Esophagus squamous epithelium (tissue), 4 donors: ENCODE data around the gene ATP8A2.

Source experiments
- CTCF ChIP-seq, 6 experiments: fragments of 450-650 bp in 4 of 6; fragments of 200-600 bp in 2 of 6; sonication (generic) in 2 of 6; IDR thresholded peaks; one replicate each; pipeline ENCODE4 v1.5.1; 2016 to 2019; ENCODE audit warnings: antibody characterized with exemption in 6 of 6, mild to moderate bottlenecking in 4 of 6, moderate library complexity in 4 of 6
- POLR2A ChIP-seq, 4 donors: fragments of 450-650 bp; IDR thresholded peaks; one replicate each; pipeline ENCODE4 v1.6.1; 2017; ENCODE audit warnings: antibody characterized with exemption in 4 of 4, mild to moderate bottlenecking in 4 of 4, moderate library complexity in 3 of 4

GRCh38 chr13:25518441-25518840 lies 146.7 kb downstream of the ATP8A2 start:
- TF ChIP-seq CTCF (IDR thresholded peaks at IDR 0.05) (no peak), POLR2A (IDR thresholded peaks at IDR 0.05) (no peak)
